ENCODE results near the gene PCSK4. TPM values are rescaled to one million over a fixed set of nuclear protein-coding genes. Genes with fewer than 3 reads are reported as not detected.

PCSK4 gene
- total RNA-seq, 1 experiment from 2014 or later: 3.4 TPM

- ChIA-PET CTCF (interaction anchor here (0.8 to 1.2 kb wide), 4 partner anchors 10 to 25 kb away, joined by 3 to 4 read pairs (median 4); no protein-coding TSS in a partner anchor), POLR2A (no interaction called here)
- Mint-ChIP-seq H3K36me3 (ENCODE audit: insufficient read depth, unreplicated experiment) (peaks cover 75% of the 10 kb centered on the region), H3K27me3 (ENCODE audit: insufficient read depth, unreplicated experiment) (no peaks in the 10 kb centered on the region), H3K4me3 (ENCODE audit: unreplicated experiment) (no peak overlapping the region), H3K27ac (ENCODE audit: low read depth, unreplicated experiment) (no peak overlapping the region), H3K9me3 (ENCODE audit: unreplicated experiment) (no peaks in the 10 kb centered on the region), H3K4me1 (ENCODE audit: insufficient read depth, unreplicated experiment) (no peaks in the 10 kb centered on the region)
- BruUV-seq (replicated peaks): no TSS peak
- intact Hi-C loops (cut with micrococcal nuclease): no loop called here
- no peak for DNase-seq (ENCODE audit: unreplicated experiment)
- no peak for TF ChIP-seq CTCF (IDR thresholded peaks at IDR 0.05; ENCODE audit: unreplicated experiment)
Observed at GRCh38 chr19:1435378-1435989, 54.7 kb downstream of the PCSK4 start.

GRCh38 chr19:1434577-1435060 lies 55.5 kb downstream of the PCSK4 start:
- no peaks in the 10 kb centered on the region for H3K27me3 Mint-ChIP-seq (ENCODE audit: insufficient read depth, unreplicated experiment)
- ChIA-PET POLR2A (no interaction called here), CTCF (interaction anchor here (0.9 kb wide), 1 partner anchor 11 kb away, joined by 4 read pairs; no protein-coding TSS in a partner anchor)
- BruUV-seq (replicated peaks): no TSS peak
- peaks cover 75% of the 10 kb centered on the region for H3K36me3 Mint-ChIP-seq (ENCODE audit: insufficient read depth, unreplicated experiment)
- intact Hi-C loops (cut with micrococcal nuclease): no loop called here
- H3K4me3 Mint-ChIP-seq (ENCODE audit: unreplicated experiment): no peak overlapping the region
- TF ChIP-seq CTCF (IDR thresholded peaks at IDR 0.05; ENCODE audit: unreplicated experiment): no peak
- no peaks in the 10 kb centered on the region for H3K4me1 Mint-ChIP-seq (ENCODE audit: insufficient read depth, unreplicated experiment)
- H3K9me3 Mint-ChIP-seq (ENCODE audit: unreplicated experiment): no peaks in the 10 kb centered on the region
- no peak overlapping the region for H3K27ac Mint-ChIP-seq (ENCODE audit: low read depth, unreplicated experiment)
- no peak for DNase-seq (ENCODE audit: unreplicated experiment)

GRCh38 chr19:1434040-1434366 lies 56.1 kb downstream of the PCSK4 start:
- ChIA-PET CTCF (no interaction called here), POLR2A (no interaction called here)
- H3K4me3 Mint-ChIP-seq (ENCODE audit: unreplicated experiment): no peak overlapping the region
- TF ChIP-seq CTCF (IDR thresholded peaks at IDR 0.05; ENCODE audit: unreplicated experiment): no peak
- H3K9me3 Mint-ChIP-seq (ENCODE audit: unreplicated experiment): no peaks in the 10 kb centered on the region
- DNase-seq (ENCODE audit: unreplicated experiment): no peak
- intact Hi-C loops (cut with micrococcal nuclease): no loop called here
- no TSS peak for BruUV-seq (replicated peaks)
- no peaks in the 10 kb centered on the region for H3K4me1 Mint-ChIP-seq (ENCODE audit: insufficient read depth, unreplicated experiment)
- no peaks in the 10 kb centered on the region for H3K27me3 Mint-ChIP-seq (ENCODE audit: insufficient read depth, unreplicated experiment)
- peaks cover 77% of the 10 kb centered on the region for H3K36me3 Mint-ChIP-seq (ENCODE audit: insufficient read depth, unreplicated experiment)
- no peak overlapping the region for H3K27ac Mint-ChIP-seq (ENCODE audit: low read depth, unreplicated experiment)

- ChIA-PET CTCF (no interaction called here), POLR2A (no interaction called here)
- BruUV-seq (replicated peaks): no TSS peak
Observed at GRCh38 chr19:1433119-1434039, 56.8 kb downstream of the PCSK4 start.

More at GRCh38 chr19:1433119-1434039, 56.8 kb downstream of the PCSK4 start:
- H3K9me3 Mint-ChIP-seq (ENCODE audit: unreplicated experiment): no peaks in the 10 kb centered on the region
- no peak overlapping the region for H3K4me3 Mint-ChIP-seq (ENCODE audit: unreplicated experiment)
- intact Hi-C loops (cut with micrococcal nuclease): no loop called here
- DNase-seq (ENCODE audit: unreplicated experiment): no peak
- no peak overlapping the region for H3K27ac Mint-ChIP-seq (ENCODE audit: low read depth, unreplicated experiment)
- no peaks in the 10 kb centered on the region for H3K27me3 Mint-ChIP-seq (ENCODE audit: insufficient read depth, unreplicated experiment)
- TF ChIP-seq CTCF (IDR thresholded peaks at IDR 0.05; ENCODE audit: unreplicated experiment): no peak
- H3K36me3 Mint-ChIP-seq (ENCODE audit: insufficient read depth, unreplicated experiment): peaks cover 79% of the 10 kb centered on the region
- no peaks in the 10 kb centered on the region for H3K4me1 Mint-ChIP-seq (ENCODE audit: insufficient read depth, unreplicated experiment)

Data from MCF 10A (cell line).